Embryonic facial prominence (tissue), 1 donor: ENCODE data around the gene GAST.

ENCODE experiments used
- DNase-seq: peaks from one replicate; pipeline ENCODE4 v3.0.0-alpha.2; 2016; ENCODE audit errors: extremely low spot score

GAST gene

GRCh38 chr17:41707803-41708669 lies 4.1 kb upstream of the GAST start:
- no peak for DNase-seq

- no peak for DNase-seq
Observed at GRCh38 chr17:41710472-41711090, 1.6 kb upstream of the GAST start.

- no peak for DNase-seq
Observed at GRCh38 chr17:41717408-41718286, 5.5 kb downstream of the GAST start.

- DNase-seq, result no peak
Observed at GRCh38 chr17:41718287-41718645, 6.1 kb downstream of the GAST start.

- no peak for DNase-seq
Observed at GRCh38 chr17:41722231-41722630, 10.1 kb downstream of the GAST start.

- DNase-seq, result no peak
Observed at GRCh38 chr17:41723801-41724475, 11.8 kb downstream of the GAST start.

GRCh38 chr17:41724476-41725050 lies 12.4 kb downstream of the GAST start:
- DNase-seq, result no peak

- no peak for DNase-seq
Observed at GRCh38 chr17:41725134-41725533, 13.0 kb downstream of the GAST start.

- no peak for DNase-seq
Observed at GRCh38 chr17:41728056-41728455, 15.9 kb downstream of the GAST start.

GRCh38 chr17:41730479-41730878 lies 18.3 kb downstream of the GAST start:
- DNase-seq, result no peak

- DNase-seq, result no peak
Observed at GRCh38 chr17:41731836-41732235, 19.7 kb downstream of the GAST start.

GRCh38 chr17:41733348-41734138 lies 21.4 kb downstream of the GAST start:
- no peak for DNase-seq

- DNase-seq, result no peak
Observed at GRCh38 chr17:41734139-41734948, 22.2 kb downstream of the GAST start, which contains the start of gene HAP1. Gene HAP1 (minus strand): TSS chr17:41734643. CDS start chr17:41734634, 9 bp downstream.

GRCh38 chr17:41734949-41735313 lies 22.8 kb downstream of the GAST start:
- DNase-seq, result no peak

GRCh38 chr17:41735744-41736143 lies 23.6 kb downstream of the GAST start:
- DNase-seq, result no peak

GRCh38 chr17:41736983-41737679 lies 25.0 kb downstream of the GAST start:
- DNase-seq, result no peak

GRCh38 chr17:41737680-41738023 lies 25.5 kb downstream of the GAST start:
- no peak for DNase-seq

- peak; percentile 52 for DNase-seq
Observed at GRCh38 chr17:41738077-41738800, 26.1 kb downstream of the GAST start.

- no peak for DNase-seq
Observed at GRCh38 chr17:41738801-41739112, 26.6 kb downstream of the GAST start.
